PC-3 (cell line): ENCODE measurements around the gene ATXN2L.

ENCODE experiments used
- EZH2 ChIP-seq: fragments of 300-600 bp; sonication (generic); IDR thresholded peaks from one replicate; pipeline ENCODE4 v1.6.1; 2017; ENCODE audit warnings: antibody characterized with exemption, mild to moderate bottlenecking, low read length; ENCODE audit not compliant: unreplicated experiment
- EZH2phosphoT487 ChIP-seq: fragments of 300-600 bp; sonication (generic); IDR thresholded peaks from 2 replicates; pipeline ENCODE4 v1.6.1; 2018; ENCODE audit warnings: mild to moderate bottlenecking, antibody characterized with exemption, low read length, borderline replicate concordance
- TF ChIP-seq, protein P1 (sequence below): fragments of 300-600 bp; sonication (generic); conservative IDR thresholded peaks from 2 replicates; pipeline ENCODE4 v1.5.1; 2017; ENCODE audit warnings: antibody characterized with exemption, low read depth, mild to moderate bottlenecking, low read length

DNA sequence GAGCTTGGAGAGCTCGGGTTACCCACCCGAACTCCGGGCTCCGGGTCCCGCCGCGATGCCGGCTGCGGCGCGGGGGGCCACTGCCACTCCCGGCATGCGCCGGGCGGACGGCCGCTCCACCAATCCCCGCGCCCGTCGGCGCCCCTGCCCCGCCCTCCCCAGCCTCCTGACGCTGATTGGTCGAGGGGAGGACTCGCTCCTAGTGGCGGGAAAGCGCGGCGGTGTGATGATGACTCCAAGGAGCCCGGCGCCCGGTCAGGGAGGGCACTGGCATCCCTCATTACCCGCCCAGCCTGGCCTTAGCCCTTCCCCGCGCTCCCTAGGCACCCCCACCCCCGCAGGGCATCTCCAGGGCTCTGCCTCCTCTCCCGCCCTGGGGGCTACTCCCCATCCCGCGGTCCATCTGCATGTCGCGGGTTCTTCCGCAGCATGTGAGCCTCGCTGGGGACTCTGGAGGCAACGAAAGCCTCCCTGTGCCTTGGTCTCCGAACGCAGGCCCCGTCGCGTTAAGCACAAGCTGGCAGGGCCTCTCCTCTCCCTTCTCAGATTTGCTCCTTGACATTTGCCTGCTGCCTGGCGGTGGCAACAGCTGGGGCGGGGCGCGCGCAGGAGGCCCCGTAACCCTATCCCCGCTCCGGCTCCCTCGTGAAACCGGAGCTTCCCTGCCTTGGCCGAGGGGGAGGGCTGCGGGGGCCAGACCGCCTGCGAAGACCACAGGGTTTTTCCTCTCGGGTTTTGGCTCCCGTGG is 57.2 kb downstream of the ATXN2L start:
- TF ChIP-seq, protein P1, sequence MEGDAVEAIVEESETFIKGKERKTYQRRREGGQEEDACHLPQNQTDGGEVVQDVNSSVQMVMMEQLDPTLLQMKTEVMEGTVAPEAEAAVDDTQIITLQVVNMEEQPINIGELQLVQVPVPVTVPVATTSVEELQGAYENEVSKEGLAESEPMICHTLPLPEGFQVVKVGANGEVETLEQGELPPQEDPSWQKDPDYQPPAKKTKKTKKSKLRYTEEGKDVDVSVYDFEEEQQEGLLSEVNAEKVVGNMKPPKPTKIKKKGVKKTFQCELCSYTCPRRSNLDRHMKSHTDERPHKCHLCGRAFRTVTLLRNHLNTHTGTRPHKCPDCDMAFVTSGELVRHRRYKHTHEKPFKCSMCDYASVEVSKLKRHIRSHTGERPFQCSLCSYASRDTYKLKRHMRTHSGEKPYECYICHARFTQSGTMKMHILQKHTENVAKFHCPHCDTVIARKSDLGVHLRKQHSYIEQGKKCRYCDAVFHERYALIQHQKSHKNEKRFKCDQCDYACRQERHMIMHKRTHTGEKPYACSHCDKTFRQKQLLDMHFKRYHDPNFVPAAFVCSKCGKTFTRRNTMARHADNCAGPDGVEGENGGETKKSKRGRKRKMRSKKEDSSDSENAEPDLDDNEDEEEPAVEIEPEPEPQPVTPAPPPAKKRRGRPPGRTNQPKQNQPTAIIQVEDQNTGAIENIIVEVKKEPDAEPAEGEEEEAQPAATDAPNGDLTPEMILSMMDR, result no peak
- TF ChIP-seq EZH2 (no peak), EZH2phosphoT487 (no peak)
